Psoas muscle (tissue), 8 donors: Measurements from ENCODE around the gene CORIN. TPM values are rescaled to one million over a fixed set of nuclear protein-coding genes. Genes with fewer than 3 reads are reported as not detected.
"Not testable (repeated sequence)": the region's sequence is repeated elsewhere in the genome, so short reads cannot be mapped to it uniquely, and the experiment has no call there.

Experiments used
- ATAC-seq, 4 donors: fragments of 200-7000 bp; cut with Tn5 transposase; one replicate each; pipeline ENCODE4 v1.9.1; 2020; ENCODE audit warnings: moderate library complexity in 3 of 4, mild to moderate bottlenecking in 2 of 4
- DNase-seq, 2 donors: peaks; one replicate each; pipeline ENCODE4 v3.0.0-alpha.2; 2020
- H3K27ac ChIP-seq: fragments of 200-600 bp; one replicate; pipeline ENCODE4 v1.8.0; 2022
- H3K27me3 ChIP-seq, 3 donors: fragments of 200-600 bp in 1 of 3; one replicate each; pipeline versions ENCODE4 v1.6.1 to v1.8.0; 2013 to 2022; ENCODE audit warnings: low read length in 2 of 3, mild to moderate bottlenecking in 2 of 3, moderate library complexity in 1 of 3; ENCODE audit not compliant: insufficient read depth in 3 of 3
- H3K36me3 ChIP-seq, 2 donors: fragments of 200-600 bp in 1 of 2; one replicate each; pipeline versions ENCODE4 v1.6.1 to v1.8.0; 2013 to 2022; ENCODE audit warnings: low read depth in 1 of 2, mild to moderate bottlenecking in 1 of 2, moderate library complexity in 1 of 2; ENCODE audit not compliant: insufficient read depth in 1 of 2
- H3K4me1 ChIP-seq: fragments of 200-600 bp; one replicate; pipeline ENCODE4 v1.8.0; 2022
- H3K4me3 ChIP-seq: fragments of 200-600 bp; one replicate; pipeline ENCODE4 v1.8.0; 2022; ENCODE audit warnings: mild to moderate bottlenecking
- H3K9me3 ChIP-seq: fragments of 200-600 bp; one replicate; pipeline ENCODE4 v1.8.0; 2022
- CTCF ChIP-seq: fragments of 200-600 bp; IDR thresholded peaks from one replicate; pipeline ENCODE4 v1.8.0; 2022; ENCODE audit warnings: antibody characterized with exemption
- WGBS, 3 donors: extraction: QIAGEN DNeasy Blood & Tissue Kit; methylation state at CpG; one replicate each; pipeline versions ENCODE4 v1.1.6 to v1.1.7; 2013; 5-methylcytosine and 5-hydroxymethylcytosine counted together
- intact Hi-C, 2 donors: fragments of 100-400 bp; cut with DNase I; formaldehyde crosslinking; loops; one replicate each; pipeline versions ENCODE4 v1.11.0 to v1.14.2; 2022
- polyA plus RNA-seq, 3 donors: library from polyadenylated mRNA; stranded (reverse); fragments of 200-250 nt; gene quantifications; one replicate each; pipeline ENCODE4 v1.2.3, GENCODE V29; 2013
- total RNA-seq, 4 donors: library from RNA; stranded (reverse); fragmentation: NEBNext Ultra II Directional in 2 of 4; extraction: Animal tissue kit (Norgen Biotek cat#: 25700) in 2 of 4; gene quantifications; one replicate each; pipeline versions ENCODE4 v1.2.1 to v1.2.4, GENCODE V29; 2021 to 2023
- donor health status: healthy with polysubstance abuse.
- donor health status: DM: no; HTN: no; CAD: no; lungs with moderate emphysema.
- donor health status: Bipolar disorder and iron deficiency.
- donor health status: healthy.
- donor health status: DM: yes; HTN: yes; CAD: no.
- donor health status: DM: no; HTN: no; CAD: no.
- donor health status: DM: no; HTN: no; CAD: no.
- donor health status: DM: yes; HTN: yes; CAD: no.

The CORIN gene
- total and polyA plus RNA-seq, 7 donors, result 0.03 to 1.3 (median 0.16) TPM; not detected in 1

- TF ChIP-seq CTCF, result no peak
- no peak overlapping the region for H3K27ac ChIP-seq
- ATAC-seq (no peak), DNase-seq (no peak)
- no peaks in the 10 kb centered on the region for H3K9me3 ChIP-seq
- H3K27me3 ChIP-seq, result peaks cover 0 to 6% (median 0%) of the 10 kb centered on the region in 3 donors
- no peaks in the 10 kb centered on the region for H3K4me1 ChIP-seq
- no peak overlapping the region for H3K4me3 ChIP-seq
- WGBS, 3 donors, result 61 to 79% (median 66%) methylated on average over 1 of the region's 1 CpG
- intact Hi-C loops, result no loop called here
- H3K36me3 ChIP-seq, result no peaks in the 10 kb centered on the region
Observed at GRCh38 chr4:47695260-47695659, 142.6 kb downstream of the CORIN start.

- H3K27ac ChIP-seq, result no peak overlapping the region
- H3K4me3 ChIP-seq, result no peak overlapping the region
- intact Hi-C loops, result no loop called here
- no peak for TF ChIP-seq CTCF
- H3K27me3 ChIP-seq, result peaks cover 0 to 6% (median 0%) of the 10 kb centered on the region in 3 donors
- no peaks in the 10 kb centered on the region for H3K36me3 ChIP-seq
- DNase-seq, result no peak
- WGBS, 3 donors, result 95 to 100% (median 96%) methylated on average over 1 of the region's 1 CpG
- no peaks in the 10 kb centered on the region for H3K9me3 ChIP-seq
- no peaks in the 10 kb centered on the region for H3K4me1 ChIP-seq
- ATAC-seq, result no peak
Observed at GRCh38 chr4:47694322-47694721, 143.5 kb downstream of the CORIN start.

GRCh38 chr4:47692691-47693090 lies 145.2 kb downstream of the CORIN start:
- Histone ChIP-seq H3K4me1 (no peaks in the 10 kb centered on the region), H3K27me3 (peaks cover 0 to 4% (median 0%) of the 10 kb centered on the region in 3 donors), H3K4me3 (no peak overlapping the region), H3K36me3 (no peaks in the 10 kb centered on the region), H3K9me3 (no peaks in the 10 kb centered on the region), H3K27ac (no peak overlapping the region)
- DNase-seq (no peak), ATAC-seq (no peak)
- 32 to 46% (median 33%) methylated on average over 7 of the region's 7 CpGs for WGBS, 3 donors
- TF ChIP-seq CTCF, result no peak
- intact Hi-C loops, result no loop called here

- intact Hi-C loops, H3K27me3 ChIP-seq, H3K36me3 ChIP-seq, H3K27ac ChIP-seq, H3K9me3 ChIP-seq, H3K4me3 ChIP-seq, ATAC-seq, H3K4me1 ChIP-seq, DNase-seq: not testable (repeated sequence)
- WGBS, 3 donors, result 64 to 73% (median 71%) methylated on average over 1 of the region's 1 CpG
Observed at GRCh38 chr4:47691757-47692383, 146.0 kb downstream of the CORIN start.

GRCh38 chr4:47690611-47691010 lies 147.3 kb downstream of the CORIN start:
- Histone ChIP-seq H3K4me3 (no peak overlapping the region), H3K4me1 (no peaks in the 10 kb centered on the region), H3K27me3 (peaks cover 0 to 4% (median 0%) of the 10 kb centered on the region in 3 donors), H3K27ac (no peak overlapping the region), H3K9me3 (no peaks in the 10 kb centered on the region), H3K36me3 (no peaks in the 10 kb centered on the region)
- 78 to 80% (median 80%) methylated on average over 3 of the region's 3 CpGs for WGBS, 3 donors
- intact Hi-C loops, result no loop called here
- no peak for DNase-seq
- TF ChIP-seq CTCF, result no peak
- ATAC-seq, result no peak
